ENCODE results near the gene TCAIM. TPM values are rescaled to one million over a fixed set of nuclear protein-coding genes. Genes with fewer than 3 reads are reported as not detected.
A peak's percentile ranks its signal among the peaks of the same experiment; 100 is the strongest.

TCAIM gene
- total and polyA plus RNA-seq, 12 donors, result 13.5 to 43.9 (median 33.3) TPM

DNA sequence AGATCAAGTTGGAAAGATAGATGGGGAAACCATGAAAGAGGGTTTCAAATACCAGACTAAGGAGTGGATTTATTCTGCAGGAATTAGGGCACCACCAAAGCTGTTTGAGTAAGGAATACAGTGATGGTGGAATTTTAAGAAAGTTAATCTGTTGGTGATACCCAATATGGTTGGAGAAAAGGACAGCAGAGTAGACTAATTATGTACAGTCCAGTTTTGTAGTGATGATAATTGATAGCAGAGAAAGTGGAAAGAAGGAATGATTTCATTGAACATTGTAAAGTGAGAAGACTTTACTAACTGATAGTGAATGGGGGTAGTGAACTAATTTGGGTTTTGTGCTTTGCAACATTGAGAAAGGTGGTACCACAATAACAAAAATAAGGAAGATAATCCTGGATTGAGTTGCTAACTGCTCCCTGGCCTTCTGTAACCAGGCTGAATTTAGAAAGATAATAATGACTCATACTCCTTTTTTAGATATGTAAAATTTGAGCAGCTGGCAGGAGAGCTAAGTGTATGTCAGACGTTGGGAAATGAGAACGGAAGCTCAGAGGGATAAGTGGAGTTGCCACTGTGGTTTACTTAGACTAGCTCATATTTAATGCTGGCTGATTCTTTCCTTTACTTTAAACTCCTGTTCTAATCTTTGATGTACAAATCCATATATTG is 16.9 kb downstream of the TCAIM start:
- Histone ChIP-seq H3K4me3 (no peak overlapping the region), H3K36me3 (peaks cover 0 to 35% (median 5%) of the 10 kb centered on the region in 9 donors), H3K27me3 (no peaks in the 10 kb centered on the region), H3K9me3 (peaks cover 0 to 10% (median 0%) of the 10 kb centered on the region in 11 donors), H3K4me1 (peaks cover 0 to 27% (median 18%) of the 10 kb centered on the region in 9 donors), H3K27ac (peak overlapping the region in 9 of 10 donors; percentile 52 to 85 (median 77))
- peak; percentile 90 to 98 (median 96) for ATAC-seq
- DNase-seq, result peak in 1 of 2 donors; percentile 41
- intact Hi-C loops (cut with DNase I), result no loop called here
- TF ChIP-seq, protein P1, sequence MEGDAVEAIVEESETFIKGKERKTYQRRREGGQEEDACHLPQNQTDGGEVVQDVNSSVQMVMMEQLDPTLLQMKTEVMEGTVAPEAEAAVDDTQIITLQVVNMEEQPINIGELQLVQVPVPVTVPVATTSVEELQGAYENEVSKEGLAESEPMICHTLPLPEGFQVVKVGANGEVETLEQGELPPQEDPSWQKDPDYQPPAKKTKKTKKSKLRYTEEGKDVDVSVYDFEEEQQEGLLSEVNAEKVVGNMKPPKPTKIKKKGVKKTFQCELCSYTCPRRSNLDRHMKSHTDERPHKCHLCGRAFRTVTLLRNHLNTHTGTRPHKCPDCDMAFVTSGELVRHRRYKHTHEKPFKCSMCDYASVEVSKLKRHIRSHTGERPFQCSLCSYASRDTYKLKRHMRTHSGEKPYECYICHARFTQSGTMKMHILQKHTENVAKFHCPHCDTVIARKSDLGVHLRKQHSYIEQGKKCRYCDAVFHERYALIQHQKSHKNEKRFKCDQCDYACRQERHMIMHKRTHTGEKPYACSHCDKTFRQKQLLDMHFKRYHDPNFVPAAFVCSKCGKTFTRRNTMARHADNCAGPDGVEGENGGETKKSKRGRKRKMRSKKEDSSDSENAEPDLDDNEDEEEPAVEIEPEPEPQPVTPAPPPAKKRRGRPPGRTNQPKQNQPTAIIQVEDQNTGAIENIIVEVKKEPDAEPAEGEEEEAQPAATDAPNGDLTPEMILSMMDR (IDR thresholded peaks at IDR 0.05), result no peak
- 7 to 12% methylated on average over 2 of the region's 2 CpGs for whole genome bisulfite sequencing, 2 donors

DNA sequence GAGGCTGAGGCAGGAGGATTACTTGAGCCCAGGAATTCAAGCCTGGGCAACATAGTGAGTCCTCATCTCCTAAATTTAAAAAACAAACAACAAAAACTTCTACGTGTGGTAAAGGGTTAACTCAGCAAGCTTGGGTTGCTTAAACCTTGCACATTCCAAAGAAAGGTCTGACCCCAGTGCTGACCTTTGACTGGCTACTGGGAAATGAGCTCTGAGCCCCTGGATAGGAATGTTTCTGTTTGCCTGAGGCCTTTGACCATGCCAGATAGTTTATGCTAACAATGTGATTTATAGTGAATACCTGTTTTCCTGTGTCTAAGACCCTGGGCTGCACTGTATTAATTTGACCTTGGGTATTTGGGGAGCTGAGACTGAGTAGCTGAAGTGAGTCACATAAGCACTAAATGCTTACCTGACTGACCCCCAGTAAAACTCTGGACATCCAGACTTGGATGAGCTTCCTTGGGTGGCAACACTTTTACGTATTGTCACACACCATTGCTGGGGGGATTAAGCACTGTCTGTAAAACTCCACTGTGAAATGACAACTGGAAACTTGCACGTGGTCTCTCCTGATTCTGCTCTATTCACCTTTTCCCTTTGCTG is 20.7 kb downstream of the TCAIM start:
- no peak for DNase-seq
- peaks cover 0 to 3% (median 0%) of the 10 kb centered on the region in 11 donors for H3K9me3 ChIP-seq
- no peak overlapping the region for H3K27ac ChIP-seq
- H3K27me3 ChIP-seq, result no peaks in the 10 kb centered on the region
- no peak overlapping the region for H3K4me3 ChIP-seq
- WGBS, 2 donors, result 54 to 63% methylated on average over 3 of the region's 3 CpGs
- intact Hi-C loops (cut with DNase I), result no loop called here
- no peak for ATAC-seq
- peaks cover 0 to 26% (median 18%) of the 10 kb centered on the region in 9 donors for H3K4me1 ChIP-seq
- TF ChIP-seq, protein P1 (IDR thresholded peaks at IDR 0.05), result no peak
- H3K36me3 ChIP-seq, result peaks cover 0 to 65% (median 5%) of the 10 kb centered on the region in 9 donors

DNA sequence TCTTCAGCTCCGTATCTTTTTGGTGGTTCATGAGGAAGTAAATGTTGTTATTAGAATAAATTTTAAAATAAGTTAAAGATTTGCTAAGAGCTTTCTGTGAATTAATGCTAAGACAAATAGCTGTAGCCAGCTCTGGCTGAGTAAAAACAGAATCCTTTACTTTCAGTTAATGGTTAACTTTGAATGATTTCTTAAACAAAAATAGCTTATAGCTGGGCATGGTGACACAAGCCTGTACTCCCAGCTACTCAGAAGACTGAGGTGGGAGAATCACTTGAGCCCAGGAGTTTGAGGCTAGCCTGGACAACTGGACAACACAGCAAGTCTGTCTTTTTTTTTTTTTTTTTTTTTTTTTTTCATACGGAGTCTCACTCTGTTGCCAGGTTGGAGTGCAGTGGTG is 25.0 kb downstream of the TCAIM start:
- no peak for ATAC-seq
- H3K9me3 ChIP-seq, result no peaks in the 10 kb centered on the region
- intact Hi-C loops (cut with DNase I), result no loop called here
- H3K36me3 ChIP-seq, result peaks cover 0 to 82% (median 6%) of the 10 kb centered on the region in 9 donors
- WGBS, 2 donors, result 85 to 99% methylated on average over 2 of the region's 2 CpGs
- no peaks in the 10 kb centered on the region for H3K4me1 ChIP-seq
- no peak overlapping the region for H3K27ac ChIP-seq
- no peak overlapping the region for H3K4me3 ChIP-seq
- no peak for DNase-seq
- TF ChIP-seq, protein P1 (IDR thresholded peaks at IDR 0.05), result no peak
- no peaks in the 10 kb centered on the region for H3K27me3 ChIP-seq

DNA sequence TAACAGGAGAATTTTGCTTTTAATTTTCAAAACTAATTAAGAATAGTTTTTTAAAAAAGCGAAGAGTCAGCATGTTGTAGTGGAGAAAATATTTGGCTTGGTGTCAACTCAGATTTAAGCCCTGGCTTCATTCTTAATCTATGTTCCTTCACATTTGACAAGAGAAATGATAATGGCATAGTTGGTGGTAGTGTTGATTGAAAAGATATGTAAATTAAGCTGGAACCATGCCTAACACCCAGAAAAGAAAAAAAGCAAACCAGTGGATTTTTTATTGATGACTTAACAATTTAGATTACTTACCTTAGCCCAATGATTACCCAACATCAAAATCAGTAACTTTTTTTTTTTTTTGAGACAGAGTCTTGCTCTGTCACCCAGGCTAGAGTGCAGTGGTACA is 27.4 kb downstream of the TCAIM start:
- Histone ChIP-seq H3K9me3 (no peaks in the 10 kb centered on the region), H3K4me3 (no peak overlapping the region), H3K27me3 (no peaks in the 10 kb centered on the region), H3K36me3 (peaks cover 0 to 82% (median 6%) of the 10 kb centered on the region in 9 donors), H3K27ac (no peak overlapping the region), H3K4me1 (no peaks in the 10 kb centered on the region)
- intact Hi-C loops (cut with DNase I), result no loop called here
- TF ChIP-seq, protein P1 (IDR thresholded peaks at IDR 0.05), result no peak
- DNase-seq, result no peak
- no peak for ATAC-seq
- 93 to 94% methylated on average over 1 of the region's 1 CpG for WGBS, 2 donors
